DOHH2 (cell line): ENCODE measurements around the gene TIPARP.

Experiments
- CTCF ChIP-seq: fragments of 200-600 bp; sonication (generic); IDR thresholded peaks from one replicate; pipeline ENCODE4 v1.5.1; 2014; ENCODE audit warnings: antibody characterized with exemption, mild to moderate bottlenecking, low read depth, low read length; ENCODE audit not compliant: poor library complexity, severe bottlenecking
- EZH2phosphoT487 ChIP-seq: fragments of 200-600 bp; sonication (generic); IDR thresholded peaks from 2 replicates; pipeline ENCODE4 v1.6.1; 2017; ENCODE audit warnings: borderline replicate concordance, mild to moderate bottlenecking, antibody characterized with exemption, low read length, moderate library complexity, mixed read lengths

DNA sequence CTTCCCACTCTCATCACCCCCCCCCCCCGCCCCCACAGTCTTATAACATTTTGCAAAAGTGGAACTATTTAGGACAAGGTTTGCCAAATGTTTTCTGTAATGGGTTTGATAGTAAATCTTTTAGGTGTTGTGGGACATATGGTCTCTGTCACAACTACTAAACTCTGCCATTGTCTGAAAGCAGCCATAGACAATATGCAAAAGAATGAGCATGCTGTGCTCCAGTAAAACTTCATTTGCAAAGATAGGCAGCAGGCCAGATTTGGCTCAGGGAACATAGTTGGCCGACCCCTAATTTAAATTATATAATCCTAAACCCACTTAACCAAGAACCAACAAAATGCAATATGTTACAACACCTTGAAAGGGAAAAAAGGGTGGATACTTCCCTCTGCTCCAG lies 46.4 kb downstream of the TIPARP start:
- TF ChIP-seq CTCF: no peak
- no peak for TF ChIP-seq EZH2phosphoT487
